Inferior parietal cortex (tissue), 1 donor: ENCODE results near the gene CCDC60.

ENCODE experiments used
- DNase-seq: peaks from one replicate; pipeline ENCODE4 v3.0.0-alpha.2; 2016; ENCODE audit errors: extremely low spot score

Gene CCDC60

GRCh38 chr12:119528241-119528640 lies 193.7 kb downstream of the CCDC60 start:
- DNase-seq = no peak

GRCh38 chr12:119540476-119540875 lies 205.9 kb downstream of the CCDC60 start:
- no peak for DNase-seq

DNA sequence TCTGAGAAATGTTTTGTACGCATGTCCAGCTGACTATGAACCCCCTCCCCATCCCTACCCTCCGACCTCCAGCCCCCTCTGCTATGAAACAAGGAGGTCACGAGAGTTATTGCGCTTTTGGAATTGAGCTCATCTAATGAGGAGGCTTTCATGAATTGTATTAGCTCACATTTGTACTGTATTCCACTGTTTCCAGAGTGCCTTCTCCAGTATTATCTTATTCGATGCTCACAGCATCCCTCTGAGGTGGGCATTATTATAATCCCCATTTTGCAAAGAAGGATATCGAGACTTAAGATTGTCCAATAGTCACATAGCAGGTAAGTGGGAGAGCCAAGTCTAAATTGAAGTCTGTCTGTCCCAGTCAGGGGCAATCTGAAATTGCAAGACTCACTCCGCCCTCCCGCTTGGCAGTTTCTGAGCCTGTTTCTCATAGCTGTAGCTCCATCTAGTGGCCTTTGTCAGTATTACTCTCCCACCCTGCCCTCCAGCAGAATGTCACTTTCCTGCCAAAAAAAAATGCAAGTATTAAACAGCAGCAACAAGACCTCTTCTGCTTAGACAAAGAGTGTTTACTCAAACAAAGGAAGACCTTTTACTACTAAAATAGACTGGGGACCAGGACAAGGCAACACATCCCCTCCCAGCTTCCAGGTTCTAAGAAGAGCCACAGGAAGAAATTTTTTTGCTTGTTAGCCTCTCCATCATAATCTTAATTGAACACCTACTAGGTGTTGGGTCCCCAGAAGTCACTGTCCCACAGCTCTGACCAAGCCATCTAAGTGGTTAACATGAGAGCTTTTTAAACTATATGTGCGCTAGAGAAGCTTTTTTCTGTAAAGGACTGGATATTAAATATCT lies 210.5 kb downstream of the CCDC60 start:
- peak; percentile 87 for DNase-seq

- no peak for DNase-seq
Measured at GRCh38 chr12:119546340-119546739, 211.8 kb downstream of the CCDC60 start.

DNA sequence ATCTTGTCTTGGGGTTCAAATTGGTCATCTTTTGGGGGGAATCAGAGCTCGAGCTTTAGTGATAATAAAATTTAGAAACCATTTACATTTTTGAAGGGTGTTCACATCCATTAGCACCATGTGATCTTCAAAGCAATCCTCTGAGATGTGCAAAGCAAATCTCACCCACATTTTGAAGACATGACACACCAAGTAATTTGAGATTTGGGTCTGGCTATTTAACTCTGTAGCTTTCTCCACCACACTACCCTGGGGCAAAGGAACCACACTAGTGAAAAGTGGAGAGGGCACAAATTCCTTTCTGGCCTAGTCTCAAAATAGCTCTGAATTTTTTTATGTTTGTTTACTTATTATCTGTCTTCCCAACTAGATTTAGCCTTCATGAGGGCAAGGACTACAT lies 212.5 kb downstream of the CCDC60 start:
- DNase-seq = no peak

DNA sequence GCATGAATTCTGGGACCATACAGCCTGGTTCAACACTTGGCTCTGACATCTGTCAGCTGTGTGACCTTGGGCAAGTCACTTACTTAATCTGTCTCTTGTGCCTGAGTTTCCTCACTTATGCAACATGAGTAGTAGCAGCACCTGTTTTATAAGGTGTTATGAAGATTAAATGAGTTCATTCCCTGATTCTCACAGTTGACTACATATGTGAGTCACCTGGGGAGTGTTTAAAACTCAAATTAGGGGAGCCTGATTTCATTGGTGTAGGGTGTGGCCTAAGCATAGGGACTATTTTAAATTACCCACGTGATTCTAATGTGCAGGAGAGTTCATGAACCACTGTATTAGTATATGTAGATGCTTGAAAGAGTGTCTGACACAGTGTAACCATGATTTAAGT lies 222.3 kb downstream of the CCDC60 start:
- DNase-seq = no peak

DNA sequence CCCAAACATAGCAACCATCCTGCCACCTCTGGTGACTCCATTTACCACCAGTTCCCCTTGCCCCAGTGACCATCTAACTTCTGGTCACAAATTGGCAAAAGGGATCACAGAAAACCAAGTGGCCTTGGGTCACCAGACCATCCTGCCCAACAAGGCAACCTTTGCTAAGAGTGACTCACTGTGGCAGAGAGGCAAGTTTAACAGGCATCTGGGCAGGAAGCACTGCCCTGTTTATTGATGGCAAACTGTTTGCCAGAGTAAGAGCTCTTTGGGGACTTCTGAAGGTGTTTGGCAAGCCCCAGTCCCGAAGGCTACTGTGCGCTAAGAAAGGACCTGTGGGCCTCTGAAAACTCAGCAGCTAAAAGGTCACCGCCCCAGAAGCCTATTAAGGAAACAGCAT lies 230.9 kb downstream of the CCDC60 start:
- DNase-seq = no peak

DNA sequence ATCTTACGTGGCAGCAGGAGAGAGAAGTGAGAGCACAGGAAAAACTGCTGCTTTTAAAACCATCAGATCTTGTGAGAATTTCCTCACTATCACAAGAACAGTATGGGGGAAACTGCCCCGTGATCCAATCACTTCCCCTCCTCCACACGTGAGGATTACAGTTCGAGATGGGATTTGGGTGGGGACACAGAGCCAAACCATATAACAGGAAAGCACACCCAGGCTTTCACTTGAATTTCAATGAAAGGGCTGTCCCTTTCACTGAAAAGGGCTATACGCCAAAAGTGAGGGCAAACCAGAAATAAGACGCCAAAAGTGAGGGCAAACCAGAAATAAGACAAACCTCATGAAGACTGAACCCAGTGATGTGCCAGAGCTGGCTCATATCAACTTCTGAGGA lies 236.2 kb downstream of the CCDC60 start:
- DNase-seq = no peak

DNA sequence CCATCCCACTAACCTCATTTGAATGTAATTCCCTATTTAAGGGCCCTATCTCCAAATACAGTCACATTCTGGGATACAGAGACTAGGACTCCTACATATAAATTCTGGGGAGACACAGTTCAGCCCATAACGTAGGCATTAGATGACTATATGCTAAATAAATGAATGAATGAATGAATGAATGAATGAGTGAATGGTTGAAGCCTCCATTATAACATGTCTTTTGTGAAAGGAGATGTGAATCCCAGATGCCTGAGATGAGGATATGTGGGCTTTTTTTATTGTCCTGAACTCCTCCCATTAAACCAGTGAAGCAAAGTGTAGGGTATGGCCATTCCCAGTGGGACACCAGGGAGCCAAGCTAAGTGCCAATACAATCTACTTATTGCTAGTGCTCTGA lies 238.6 kb downstream of the CCDC60 start:
- DNase-seq = no peak

- DNase-seq = no peak
Measured at GRCh38 chr12:119574255-119574654, 239.7 kb downstream of the CCDC60 start.

DNA sequence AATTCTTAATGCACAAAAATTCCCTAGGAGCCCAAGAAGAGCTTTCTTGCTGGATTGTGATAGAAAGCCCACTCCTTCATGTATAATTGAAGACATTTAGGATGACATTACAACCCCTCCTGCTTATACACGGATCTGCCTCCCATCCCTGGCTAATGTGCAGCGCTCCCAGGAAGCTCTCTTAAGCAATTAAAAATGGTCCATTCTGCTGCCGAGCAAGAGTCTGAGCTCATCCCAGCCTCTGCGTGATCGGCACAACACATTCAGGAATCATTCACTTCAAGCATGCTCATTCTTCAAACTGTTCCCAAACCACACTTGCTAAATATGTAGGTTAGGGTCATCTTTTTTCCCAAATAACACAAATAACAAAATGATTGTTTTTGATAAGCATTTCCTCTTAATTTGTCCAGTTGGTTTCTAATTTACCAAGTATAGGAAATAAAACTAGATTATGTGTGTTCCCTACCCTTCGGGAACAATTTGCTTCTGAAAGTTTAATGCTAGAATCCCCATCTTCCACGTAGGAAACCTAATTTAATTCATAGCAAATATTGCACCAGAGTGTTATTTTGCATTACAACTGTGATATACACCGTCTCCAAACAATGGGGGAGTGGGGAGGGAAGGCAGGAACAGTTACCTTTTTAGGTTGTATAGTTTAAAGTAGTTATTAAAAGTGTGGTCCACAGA lies 241.7 kb downstream of the CCDC60 start:
- no peak for DNase-seq

DNA sequence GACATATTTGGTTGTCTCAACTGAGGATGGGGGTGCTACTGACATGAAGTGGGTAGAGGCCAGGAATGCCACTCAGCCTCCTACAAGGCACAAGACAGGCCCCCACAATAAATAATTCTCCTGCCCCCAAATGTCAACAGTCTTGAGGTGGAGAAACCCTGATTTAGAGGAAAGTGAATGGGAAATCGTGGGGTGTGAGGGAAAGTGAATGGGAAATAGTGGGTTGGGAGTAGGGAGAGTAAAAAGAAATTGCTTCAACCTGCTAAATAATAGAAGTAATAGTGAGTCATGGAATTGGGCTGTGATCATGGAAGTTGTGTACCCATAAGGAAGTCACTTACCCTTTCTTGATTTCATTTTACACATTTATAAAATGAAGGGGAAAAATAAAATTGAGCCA lies 242.4 kb downstream of the CCDC60 start:
- no peak for DNase-seq

- DNase-seq = no peak
Measured at GRCh38 chr12:119578112-119578511, 243.6 kb downstream of the CCDC60 start.

DNA sequence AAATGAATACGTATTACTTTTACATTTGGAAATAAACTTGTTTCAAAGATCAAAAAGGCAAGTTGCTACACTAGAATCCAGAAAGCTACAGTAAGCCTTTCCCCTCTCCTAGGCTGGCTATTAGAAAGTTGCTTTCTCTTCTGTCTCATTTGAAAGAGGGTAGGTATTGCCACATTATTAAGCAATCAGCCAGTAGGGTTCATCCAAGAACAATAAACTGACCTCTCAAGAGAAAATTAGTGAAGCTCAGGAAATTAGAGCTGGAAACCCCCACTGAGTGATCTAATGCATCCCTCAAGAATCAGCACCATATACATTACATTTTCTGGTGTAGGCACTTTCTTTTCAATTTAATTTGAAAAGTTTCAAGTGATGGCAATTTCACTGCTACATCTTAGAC lies 254.6 kb downstream of the CCDC60 start:
- DNase-seq = no peak

GRCh38 chr12:119589634-119590033 lies 255.1 kb downstream of the CCDC60 start:
- DNase-seq = no peak
